WTC11 (cell line): ENCODE results near the gene AQP7.
"Not testable (repeated sequence)": the region's sequence is repeated elsewhere in the genome, so short reads cannot be mapped to it uniquely, and the experiment has no call there.

Experiments used
- FOXK1 ChIP-seq: sonication (generic); formaldehyde crosslinking; IDR thresholded peaks from 2 replicates; pipeline ENCODE4 v1.8.0; 2022; ENCODE audit warnings: mild to moderate bottlenecking, moderate library complexity, missing genetic modification reagents
- GABPB1 ChIP-seq: sonication (generic); formaldehyde crosslinking; IDR thresholded peaks from 2 replicates; pipeline ENCODE4 v1.8.1; 2023; ENCODE audit warnings: mild to moderate bottlenecking, missing genetic modification reagents
- JUN ChIP-seq: sonication (generic); formaldehyde crosslinking; IDR thresholded peaks from 2 replicates; pipeline ENCODE4 v1.8.0; 2023; ENCODE audit warnings: mild to moderate bottlenecking, missing genetic modification reagents
- MAX ChIP-seq: sonication (generic); formaldehyde crosslinking; IDR thresholded peaks from 2 replicates; pipeline ENCODE4 v1.8.0; 2022; ENCODE audit warnings: mild to moderate bottlenecking, missing genetic modification reagents
- MYBL2 ChIP-seq: sonication (generic); formaldehyde crosslinking; IDR thresholded peaks from 2 replicates; pipeline ENCODE4 v1.8.1; 2023; ENCODE audit warnings: mild to moderate bottlenecking, moderate library complexity, missing genetic modification reagents
- NFYB ChIP-seq: sonication (generic); formaldehyde crosslinking; conservative IDR thresholded peaks from 2 replicates; pipeline ENCODE4 v1.8.0; 2022; ENCODE audit warnings: low read depth, missing genetic modification reagents
- RELA ChIP-seq: sonication (generic); formaldehyde crosslinking; IDR thresholded peaks from 2 replicates; pipeline ENCODE4 v1.8.1; 2022; ENCODE audit warnings: missing genetic modification reagents, mild to moderate bottlenecking, borderline replicate concordance
- TEAD4 ChIP-seq: sonication (generic); formaldehyde crosslinking; IDR thresholded peaks from 2 replicates; pipeline ENCODE4 v1.8.0; 2022; ENCODE audit warnings: mild to moderate bottlenecking, missing genetic modification reagents
- ZBTB21 ChIP-seq: sonication (generic); formaldehyde crosslinking; IDR thresholded peaks from 2 replicates; pipeline ENCODE4 v1.8.1; 2023; ENCODE audit warnings: mild to moderate bottlenecking, missing genetic modification reagents, borderline replicate concordance
- TF ChIP-seq, protein P1 (sequence below): fragments of 200-600 bp; IDR thresholded peaks from 2 replicates; pipeline ENCODE4 v1.8.0; 2022; ENCODE audit warnings: antibody characterized with exemption
- TF ChIP-seq, protein P2 (sequence below): sonication (generic); formaldehyde crosslinking; IDR thresholded peaks from 2 replicates; pipeline ENCODE4 v1.8.1; 2023; ENCODE audit warnings: mild to moderate bottlenecking, missing genetic modification reagents, moderate library complexity
- TF ChIP-seq, protein P3 (sequence below): sonication (generic); formaldehyde crosslinking; IDR thresholded peaks from 2 replicates; pipeline ENCODE4 v1.8.1; 2023; ENCODE audit warnings: mild to moderate bottlenecking, missing genetic modification reagents, moderate library complexity
- TF ChIP-seq, protein P4 (sequence below): sonication (generic); formaldehyde crosslinking; IDR thresholded peaks from 2 replicates; pipeline ENCODE4 v1.8.0; 2022; ENCODE audit warnings: mild to moderate bottlenecking, missing genetic modification reagents

DNA sequence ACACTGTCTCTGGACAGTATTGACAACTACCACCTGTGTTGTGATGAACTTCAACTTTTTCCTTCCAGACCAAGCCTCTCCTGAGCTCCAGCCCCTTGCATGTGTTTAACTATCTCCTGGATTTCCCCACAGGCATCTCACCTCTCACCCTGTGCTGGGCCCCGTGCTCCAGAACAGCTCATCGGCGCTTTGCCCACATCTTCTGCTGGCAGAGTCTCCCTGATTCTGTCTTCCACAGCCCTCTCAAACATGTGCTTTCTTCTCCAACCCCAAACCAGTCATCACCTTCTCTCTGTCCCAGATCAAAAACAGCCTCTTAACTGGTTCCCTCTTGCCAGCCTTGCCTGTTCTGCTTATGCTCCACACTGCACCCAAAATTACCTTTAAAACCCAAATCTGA lies 8.4 kb downstream of the AQP7 start:
- not testable (repeated sequence) for TF ChIP-seq MYBL2; RELA; FOXK1 (CRISPR knock-in tag); NFYB (CRISPR knock-in tag); ZBTB21 (CRISPR knock-in tag); MAX; GABPB1; TEAD4; JUN (CRISPR knock-in tag)
- TF ChIP-seq, protein P1, sequence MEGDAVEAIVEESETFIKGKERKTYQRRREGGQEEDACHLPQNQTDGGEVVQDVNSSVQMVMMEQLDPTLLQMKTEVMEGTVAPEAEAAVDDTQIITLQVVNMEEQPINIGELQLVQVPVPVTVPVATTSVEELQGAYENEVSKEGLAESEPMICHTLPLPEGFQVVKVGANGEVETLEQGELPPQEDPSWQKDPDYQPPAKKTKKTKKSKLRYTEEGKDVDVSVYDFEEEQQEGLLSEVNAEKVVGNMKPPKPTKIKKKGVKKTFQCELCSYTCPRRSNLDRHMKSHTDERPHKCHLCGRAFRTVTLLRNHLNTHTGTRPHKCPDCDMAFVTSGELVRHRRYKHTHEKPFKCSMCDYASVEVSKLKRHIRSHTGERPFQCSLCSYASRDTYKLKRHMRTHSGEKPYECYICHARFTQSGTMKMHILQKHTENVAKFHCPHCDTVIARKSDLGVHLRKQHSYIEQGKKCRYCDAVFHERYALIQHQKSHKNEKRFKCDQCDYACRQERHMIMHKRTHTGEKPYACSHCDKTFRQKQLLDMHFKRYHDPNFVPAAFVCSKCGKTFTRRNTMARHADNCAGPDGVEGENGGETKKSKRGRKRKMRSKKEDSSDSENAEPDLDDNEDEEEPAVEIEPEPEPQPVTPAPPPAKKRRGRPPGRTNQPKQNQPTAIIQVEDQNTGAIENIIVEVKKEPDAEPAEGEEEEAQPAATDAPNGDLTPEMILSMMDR, result not testable (repeated sequence)
- TF ChIP-seq, protein P2, sequence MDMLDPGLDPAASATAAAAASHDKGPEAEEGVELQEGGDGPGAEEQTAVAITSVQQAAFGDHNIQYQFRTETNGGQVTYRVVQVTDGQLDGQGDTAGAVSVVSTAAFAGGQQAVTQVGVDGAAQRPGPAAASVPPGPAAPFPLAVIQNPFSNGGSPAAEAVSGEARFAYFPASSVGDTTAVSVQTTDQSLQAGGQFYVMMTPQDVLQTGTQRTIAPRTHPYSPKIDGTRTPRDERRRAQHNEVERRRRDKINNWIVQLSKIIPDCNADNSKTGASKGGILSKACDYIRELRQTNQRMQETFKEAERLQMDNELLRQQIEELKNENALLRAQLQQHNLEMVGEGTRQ, result not testable (repeated sequence)
- TF ChIP-seq, protein P3, sequence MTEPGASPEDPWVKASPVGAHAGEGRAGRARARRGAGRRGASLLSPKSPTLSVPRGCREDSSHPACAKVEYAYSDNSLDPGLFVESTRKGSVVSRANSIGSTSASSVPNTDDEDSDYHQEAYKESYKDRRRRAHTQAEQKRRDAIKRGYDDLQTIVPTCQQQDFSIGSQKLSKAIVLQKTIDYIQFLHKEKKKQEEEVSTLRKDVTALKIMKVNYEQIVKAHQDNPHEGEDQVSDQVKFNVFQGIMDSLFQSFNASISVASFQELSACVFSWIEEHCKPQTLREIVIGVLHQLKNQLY (CRISPR knock-in tag), result not testable (repeated sequence)
- TF ChIP-seq, protein P4, sequence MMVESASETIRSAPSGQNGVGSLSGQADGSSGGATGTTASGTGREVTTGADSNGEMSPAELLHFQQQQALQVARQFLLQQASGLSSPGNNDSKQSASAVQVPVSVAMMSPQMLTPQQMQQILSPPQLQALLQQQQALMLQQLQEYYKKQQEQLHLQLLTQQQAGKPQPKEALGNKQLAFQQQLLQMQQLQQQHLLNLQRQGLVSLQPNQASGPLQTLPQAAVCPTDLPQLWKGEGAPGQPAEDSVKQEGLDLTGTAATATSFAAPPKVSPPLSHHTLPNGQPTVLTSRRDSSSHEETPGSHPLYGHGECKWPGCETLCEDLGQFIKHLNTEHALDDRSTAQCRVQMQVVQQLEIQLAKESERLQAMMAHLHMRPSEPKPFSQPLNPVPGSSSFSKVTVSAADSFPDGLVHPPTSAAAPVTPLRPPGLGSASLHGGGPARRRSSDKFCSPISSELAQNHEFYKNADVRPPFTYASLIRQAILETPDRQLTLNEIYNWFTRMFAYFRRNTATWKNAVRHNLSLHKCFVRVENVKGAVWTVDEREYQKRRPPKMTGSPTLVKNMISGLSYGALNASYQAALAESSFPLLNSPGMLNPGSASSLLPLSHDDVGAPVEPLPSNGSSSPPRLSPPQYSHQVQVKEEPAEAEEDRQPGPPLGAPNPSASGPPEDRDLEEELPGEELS, result not testable (repeated sequence)
